HAP-1 (cell line): ENCODE data around the gene ZNF516.

Source experiments
- DNase-seq, 2 experiments: peaks; one replicate each; pipeline ENCODE4 v3.0.0-alpha.2; 2016 to 2020; ENCODE audit warnings: low spot score in 2 of 2
- H3K27me3 ChIP-seq: fragments of 250-450 bp; sonication (Bioruptor Pico); 2 replicates; pipeline ENCODE4 v1.5.1; 2020; ENCODE audit warnings: low read depth, mild to moderate bottlenecking, moderate library complexity
- H3K36me3 ChIP-seq: fragments of 250-450 bp; sonication (Bioruptor Pico); replicated peaks from 2 replicates; pipeline ENCODE4 v1.5.1; 2020; ENCODE audit warnings: mild to moderate bottlenecking
- H3K4me1 ChIP-seq: fragments of 250-450 bp; sonication (Bioruptor Pico); 2 replicates; pipeline ENCODE4 v1.5.1; 2020; ENCODE audit warnings: mild to moderate bottlenecking
- H3K4me3 ChIP-seq: fragments of 250-450 bp; sonication (Bioruptor Pico); 2 replicates; pipeline ENCODE4 v1.5.1; 2020; ENCODE audit warnings: mild to moderate bottlenecking, moderate library complexity
- H3K9me3 ChIP-seq: fragments of 250-450 bp; sonication (Bioruptor Pico); 2 replicates; pipeline ENCODE4 v1.5.1; 2020; ENCODE audit warnings: mild to moderate bottlenecking, moderate library complexity
- in situ Hi-C: fragments of 300-500 bp; cut with MboI; formaldehyde crosslinking; loops from 3 replicates; pipeline ENCODE4 v1.14.3; 2020; ENCODE audit warnings: low sequenced_read_pairs, inconsistent platforms, mixed read lengths

The ZNF516 gene

DNA sequence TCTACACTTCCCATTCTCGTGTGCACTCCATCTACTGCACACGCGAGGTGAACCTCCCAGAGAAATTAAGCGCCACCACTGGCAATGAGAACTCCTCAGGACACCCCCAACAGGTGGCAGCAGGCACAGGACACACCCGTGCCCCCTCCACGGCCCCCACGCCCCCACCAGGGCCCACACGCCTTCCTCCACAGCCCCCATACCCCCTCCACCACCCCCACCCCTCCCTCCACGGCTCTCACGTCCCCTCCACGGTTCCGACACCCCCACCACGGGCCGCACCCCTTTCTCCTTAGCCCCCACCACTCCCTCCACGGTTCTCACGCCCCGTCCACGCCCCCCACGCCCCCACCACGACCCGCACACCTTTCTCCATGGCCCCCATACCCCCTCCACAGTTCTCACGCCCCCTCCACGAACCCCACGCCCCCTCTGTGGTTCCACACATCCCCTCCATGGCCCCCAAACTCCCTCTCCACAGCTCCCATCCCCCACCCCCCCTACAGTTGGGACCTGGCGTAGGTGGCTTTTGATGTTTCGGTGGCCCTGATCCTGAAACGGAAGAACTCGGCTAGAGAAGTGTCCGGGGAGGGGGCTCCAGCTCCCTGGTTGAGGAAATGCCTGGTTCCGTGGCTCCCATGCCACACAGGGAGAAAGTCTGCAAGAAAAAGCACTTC, 110.8 kb downstream of the ZNF516 start:
- H3K4me1 ChIP-seq, result peaks cover 10% of the 10 kb centered on the region
- H3K9me3 ChIP-seq, result no peaks in the 10 kb centered on the region
- peak in 1 of 2 experiments; percentile 7 for DNase-seq
- H3K36me3 ChIP-seq, result no peaks in the 10 kb centered on the region; the same call in 1 of the 2 replicates
- H3K4me3 ChIP-seq, result no peak overlapping the region
- no peaks in the 10 kb centered on the region for H3K27me3 ChIP-seq
- in situ Hi-C loops, result no loop called here

DNA sequence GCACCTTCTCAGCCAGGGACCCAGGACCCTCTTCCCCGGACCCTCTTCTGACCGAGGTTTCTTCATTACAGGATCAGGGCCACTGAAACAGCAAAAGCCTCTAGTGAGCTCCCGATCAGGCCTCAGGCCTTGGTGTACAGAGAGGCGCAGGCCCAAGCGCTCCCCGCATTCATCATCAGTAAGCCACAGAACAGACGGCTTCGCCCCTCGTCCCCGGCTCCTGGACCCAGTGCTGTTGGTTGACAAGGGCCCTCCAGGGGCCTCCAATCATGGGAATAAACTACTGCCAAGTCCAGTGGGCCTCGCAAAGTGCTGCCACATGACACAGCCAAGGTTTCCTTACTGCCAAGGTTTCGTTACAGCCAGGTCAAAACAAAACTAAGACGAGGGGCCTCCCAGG, 111.4 kb downstream of the ZNF516 start:
- Histone ChIP-seq H3K9me3 (no peaks in the 10 kb centered on the region), H3K27me3 (no peaks in the 10 kb centered on the region), H3K4me3 (no peak overlapping the region), H3K4me1 (peaks cover 10% of the 10 kb centered on the region), H3K36me3 (peaks cover 2% of the 10 kb centered on the region; the same call in 1 of the 2 replicates)
- no peak for DNase-seq
- in situ Hi-C loops, result no loop called here

GRCh38 chr18:76382275-76382674, 112.8 kb downstream of the ZNF516 start:
- peaks cover 9% of the 10 kb centered on the region for H3K36me3 ChIP-seq
- no peak for DNase-seq
- no peaks in the 10 kb centered on the region for H3K9me3 ChIP-seq
- H3K4me3 ChIP-seq, result no peak overlapping the region
- no peaks in the 10 kb centered on the region for H3K27me3 ChIP-seq
- H3K4me1 ChIP-seq, result peaks cover 10% of the 10 kb centered on the region
- in situ Hi-C loops, result no loop called here

- peaks cover 10% of the 10 kb centered on the region for H3K4me1 ChIP-seq
- no peaks in the 10 kb centered on the region for H3K9me3 ChIP-seq
- peak in 1 of 2 experiments; percentile 41 for DNase-seq
- no peak overlapping the region for H3K4me3 ChIP-seq
- no peaks in the 10 kb centered on the region for H3K27me3 ChIP-seq
- H3K36me3 ChIP-seq, result peaks cover 12% of the 10 kb centered on the region
- in situ Hi-C loops, result no loop called here
These were observed 114.1 kb downstream of the ZNF516 start for GRCh38 chr18:76380791-76381405.

DNA sequence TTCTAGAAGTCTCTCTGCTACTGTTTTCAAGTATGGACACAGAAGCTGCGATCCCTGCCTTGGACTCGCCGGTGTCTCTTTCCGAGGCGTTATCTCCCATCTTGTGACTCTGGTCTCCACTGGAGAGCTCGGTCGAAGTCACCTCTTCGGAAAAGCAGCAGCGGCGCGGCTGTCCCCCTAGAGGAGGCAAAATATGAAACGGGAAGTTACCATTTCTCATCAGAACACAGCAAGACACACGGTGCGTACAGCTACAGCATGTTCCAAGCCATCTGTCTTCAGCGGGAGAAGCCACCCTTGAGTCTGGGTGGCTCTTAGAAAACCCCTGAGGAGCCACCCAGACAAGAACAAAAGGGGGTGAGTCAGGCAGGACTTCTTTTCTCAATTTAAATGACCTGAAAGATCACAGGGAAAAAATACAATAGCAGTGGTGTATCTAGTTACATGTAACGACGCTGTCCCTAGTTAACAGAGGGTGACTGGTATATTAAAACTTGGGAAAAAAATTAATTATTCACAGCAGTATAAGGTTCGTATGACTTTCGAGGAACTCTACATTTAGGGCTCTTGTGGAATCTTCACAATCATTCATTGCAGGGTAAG, 114.8 kb downstream of the ZNF516 start:
- Histone ChIP-seq H3K36me3 (peaks cover 12% of the 10 kb centered on the region), H3K9me3 (no peaks in the 10 kb centered on the region), H3K27me3 (no peaks in the 10 kb centered on the region), H3K4me3 (no peak overlapping the region), H3K4me1 (peaks cover 6% of the 10 kb centered on the region)
- no peak for DNase-seq
- in situ Hi-C loops, result no loop called here

- H3K27me3 ChIP-seq, result no peaks in the 10 kb centered on the region
- H3K9me3 ChIP-seq, result no peaks in the 10 kb centered on the region
- in situ Hi-C loops, result no loop called here
- no peaks in the 10 kb centered on the region for H3K4me1 ChIP-seq
- DNase-seq, result no peak
- no peak overlapping the region for H3K4me3 ChIP-seq
- H3K36me3 ChIP-seq, result peaks cover 12% of the 10 kb centered on the region
These were observed 115.6 kb downstream of the ZNF516 start for GRCh38 chr18:76379226-76380126.

DNA sequence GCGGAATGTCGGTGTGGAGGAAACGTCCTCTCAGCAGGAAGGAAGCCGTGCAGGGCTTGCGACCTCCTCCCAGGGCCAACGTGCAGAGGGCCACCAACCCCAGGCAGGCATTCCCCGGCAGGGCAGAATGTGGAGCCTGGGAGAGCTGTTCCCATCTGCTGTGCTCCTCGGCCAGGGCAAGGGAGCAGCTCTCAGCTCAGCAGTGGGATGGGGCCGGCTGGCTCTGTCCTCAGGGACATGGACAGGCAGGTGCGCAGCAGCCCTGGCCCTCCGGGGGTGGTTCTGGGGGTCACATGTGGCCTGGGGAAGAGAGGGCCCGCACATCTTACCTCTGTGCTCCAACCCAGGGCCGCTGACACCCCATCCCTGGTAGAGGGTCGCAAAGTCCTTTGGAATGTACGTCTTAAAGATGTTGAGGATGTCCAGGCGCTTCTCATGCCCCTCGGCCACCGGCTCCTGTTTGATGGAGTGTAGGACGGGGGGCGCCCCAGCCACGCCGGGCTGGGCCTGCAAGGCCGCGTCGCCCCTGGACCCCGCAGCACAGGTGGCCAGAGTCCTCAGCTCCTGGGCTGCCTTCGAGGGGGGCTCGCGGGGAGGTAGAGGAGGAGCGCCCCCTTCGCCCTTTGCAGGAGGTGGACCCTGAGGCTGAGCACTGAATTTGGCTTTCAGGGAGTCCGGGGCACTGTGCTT, 116.4 kb downstream of the ZNF516 start:
- Histone ChIP-seq H3K4me1 (no peaks in the 10 kb centered on the region), H3K27me3 (no peaks in the 10 kb centered on the region), H3K4me3 (no peak overlapping the region), H3K36me3 (peaks cover 12% of the 10 kb centered on the region), H3K9me3 (no peaks in the 10 kb centered on the region)
- no peak for DNase-seq
- in situ Hi-C loops, result no loop called here

- Histone ChIP-seq H3K27me3 (no peaks in the 10 kb centered on the region), H3K9me3 (no peaks in the 10 kb centered on the region), H3K4me3 (no peak overlapping the region), H3K36me3 (peaks cover 12% of the 10 kb centered on the region), H3K4me1 (no peaks in the 10 kb centered on the region)
- in situ Hi-C loops, result no loop called here
- no peak for DNase-seq
These were observed 117.7 kb downstream of the ZNF516 start for GRCh38 chr18:76377359-76377756.

DNA sequence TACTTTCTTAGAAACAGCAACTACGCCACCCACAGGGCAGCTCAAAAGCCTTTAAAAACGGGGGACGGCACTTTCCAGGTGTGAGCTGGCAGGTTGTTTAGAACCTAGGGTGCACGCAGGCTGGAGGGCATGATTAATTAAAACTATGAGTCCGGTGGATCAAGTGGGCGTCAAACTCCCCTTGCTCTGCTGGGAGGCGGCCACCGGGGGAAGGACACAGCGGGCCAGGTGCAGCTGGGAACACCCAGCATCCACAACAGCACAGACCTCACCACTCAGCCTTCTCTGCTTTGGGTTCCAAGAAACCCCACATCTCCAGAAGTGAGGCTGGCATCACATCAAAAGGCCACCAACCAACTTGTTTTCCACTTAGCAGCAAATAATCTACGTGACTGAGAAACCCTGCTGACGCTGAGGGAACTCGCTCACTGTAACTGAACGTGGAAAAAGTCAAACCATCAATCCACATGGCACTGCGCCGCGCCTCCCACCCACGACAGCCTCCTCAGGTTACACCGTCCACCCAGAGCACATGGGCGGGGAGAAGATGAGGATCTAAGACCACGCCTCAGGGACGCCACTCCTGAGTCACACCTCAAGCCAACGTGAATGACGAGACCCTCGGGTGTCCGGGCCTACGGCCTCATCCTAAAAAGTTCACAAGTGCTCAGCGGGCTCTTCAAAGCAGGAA, 118.2 kb downstream of the ZNF516 start:
- Histone ChIP-seq H3K4me3 (no peak overlapping the region), H3K36me3 (peaks cover 12% of the 10 kb centered on the region), H3K9me3 (no peaks in the 10 kb centered on the region), H3K4me1 (no peaks in the 10 kb centered on the region), H3K27me3 (no peaks in the 10 kb centered on the region)
- in situ Hi-C loops, result no loop called here
- DNase-seq, result no peak

DNA sequence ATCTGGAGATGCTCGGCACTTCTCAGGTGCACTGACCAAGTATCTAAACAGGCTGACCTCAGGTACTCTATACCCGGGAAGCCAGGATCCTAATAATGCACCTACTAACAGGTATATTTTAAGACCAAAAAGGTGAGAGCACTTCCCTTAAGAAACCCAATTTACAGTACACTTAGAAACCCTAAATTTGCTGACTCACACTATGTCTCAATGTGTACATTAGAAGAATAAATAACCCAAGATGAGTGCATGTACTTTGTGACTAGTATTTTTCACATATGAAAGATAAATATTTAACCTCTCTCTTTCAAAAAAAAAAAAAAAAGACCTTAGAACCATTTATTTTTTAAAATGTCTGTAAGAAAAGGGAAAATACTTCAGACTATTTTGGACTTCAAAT, 118.8 kb downstream of the ZNF516 start:
- no peak for DNase-seq
- H3K36me3 ChIP-seq, result peaks cover 12% of the 10 kb centered on the region
- no peak overlapping the region for H3K4me3 ChIP-seq
- H3K9me3 ChIP-seq, result no peaks in the 10 kb centered on the region
- H3K27me3 ChIP-seq, result no peaks in the 10 kb centered on the region
- H3K4me1 ChIP-seq, result no peaks in the 10 kb centered on the region
- in situ Hi-C loops, result no loop called here

DNA sequence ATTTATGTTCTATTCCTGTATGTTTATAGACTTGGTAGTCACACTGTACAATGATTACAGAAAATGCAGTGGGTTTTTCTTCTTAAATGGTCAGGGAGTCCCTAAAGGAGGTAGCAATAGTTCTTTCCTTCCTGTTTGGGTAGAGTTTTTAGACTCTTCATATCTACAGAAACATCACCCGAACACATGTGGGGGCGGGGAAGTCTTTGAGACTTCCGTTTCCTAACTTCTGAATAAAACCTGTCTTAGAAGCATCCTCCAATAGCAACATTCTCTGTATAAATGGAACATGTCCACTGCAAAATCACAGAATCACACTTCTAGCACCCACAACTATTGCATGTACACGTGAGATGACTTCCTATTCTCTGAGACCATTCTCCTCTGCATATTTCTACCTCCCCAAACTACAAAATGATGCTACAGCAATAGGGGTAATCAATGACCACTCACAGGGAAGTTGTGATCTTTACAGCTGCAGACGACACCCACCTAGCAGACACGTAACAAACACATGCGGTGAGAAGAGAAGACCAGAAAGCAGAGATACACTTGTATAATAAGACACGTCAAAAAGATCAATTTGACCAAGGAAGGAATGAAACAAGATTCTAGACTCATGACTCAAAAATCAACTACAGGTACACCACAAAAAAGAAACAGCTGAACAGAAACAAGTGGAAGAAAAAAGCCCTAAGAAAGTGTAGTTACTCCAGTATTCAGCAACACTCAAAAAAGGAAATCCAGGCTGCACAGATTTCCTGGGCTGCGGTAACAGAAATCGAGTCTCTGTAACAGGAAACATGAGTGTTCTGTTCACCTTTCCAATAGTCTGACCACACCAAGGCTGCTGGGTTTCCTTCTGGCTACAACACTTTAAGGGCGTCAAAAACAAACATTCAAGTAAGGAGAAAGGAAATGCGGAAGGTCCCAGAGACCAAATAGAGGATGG, 120.4 kb downstream of the ZNF516 start:
- Histone ChIP-seq H3K36me3 (peaks cover 17% of the 10 kb centered on the region), H3K9me3 (no peaks in the 10 kb centered on the region), H3K27me3 (no peaks in the 10 kb centered on the region), H3K4me3 (no peak overlapping the region), H3K4me1 (no peaks in the 10 kb centered on the region)
- no peak for DNase-seq
- in situ Hi-C loops, result loop anchor here (25.0 kb wide), 1 partner anchor 1737 kb away; no protein-coding TSS in a partner anchor

GRCh38 chr18:76373297-76373696, 121.7 kb downstream of the ZNF516 start:
- H3K4me1 ChIP-seq, result no peaks in the 10 kb centered on the region
- in situ Hi-C loops, result loop anchor here (25.0 kb wide), 1 partner anchor 1736 kb away; no protein-coding TSS in a partner anchor
- no peak for DNase-seq

More at GRCh38 chr18:76373297-76373696, 121.7 kb downstream of the ZNF516 start:
- H3K9me3 ChIP-seq, result no peaks in the 10 kb centered on the region
- no peaks in the 10 kb centered on the region for H3K27me3 ChIP-seq
- no peak overlapping the region for H3K4me3 ChIP-seq
- peaks cover 11% of the 10 kb centered on the region for H3K36me3 ChIP-seq
